GM21619 (cell line): ENCODE measurements around the gene NHLRC2.
A peak's percentile ranks its signal among the peaks of the same experiment; 100 is the strongest.
"Not testable (repeated sequence)": the region's sequence is repeated elsewhere in the genome, so short reads cannot be mapped to it uniquely, and the experiment has no call there.

Source experiments
- ATAC-seq: cut with Tn5 transposase; IDR thresholded peaks from one replicate; pipeline ENCODE4 v1.9.1; 2021; ENCODE audit not compliant: unreplicated experiment

NHLRC2 gene

GRCh38 chr10:113937756-113938155 is 83.3 kb downstream of the NHLRC2 start:
- no peak for ATAC-seq

- ATAC-seq, result no peak
Measured at GRCh38 chr10:113939212-113939860, 84.9 kb downstream of the NHLRC2 start.

GRCh38 chr10:113941140-113941539 is 86.7 kb downstream of the NHLRC2 start:
- ATAC-seq, result no peak

- not testable (repeated sequence) for ATAC-seq
Measured at GRCh38 chr10:113943196-113943595, 88.7 kb downstream of the NHLRC2 start.

- no peak for ATAC-seq
Measured at GRCh38 chr10:113945075-113945686, 90.7 kb downstream of the NHLRC2 start.

DNA sequence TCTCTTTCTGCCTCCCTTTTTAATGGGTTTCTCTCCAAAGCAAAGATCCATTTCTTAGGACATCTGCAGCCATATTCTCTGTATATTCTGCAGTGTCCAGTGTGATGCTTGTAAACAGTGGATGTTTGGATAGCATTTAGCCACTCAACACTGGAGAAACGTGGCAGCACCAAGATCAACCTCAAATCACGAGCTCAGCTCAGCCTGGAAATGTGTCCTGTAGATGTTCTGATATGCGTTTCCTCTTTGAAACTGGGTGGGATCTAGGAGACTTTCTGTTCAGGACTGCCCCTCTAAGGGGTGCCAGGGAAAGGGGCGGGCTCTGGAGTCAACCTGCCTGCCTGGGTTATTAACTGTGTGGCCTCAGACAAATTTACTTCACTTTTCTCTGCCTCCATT is 91.2 kb downstream of the NHLRC2 start:
- no peak for ATAC-seq

DNA sequence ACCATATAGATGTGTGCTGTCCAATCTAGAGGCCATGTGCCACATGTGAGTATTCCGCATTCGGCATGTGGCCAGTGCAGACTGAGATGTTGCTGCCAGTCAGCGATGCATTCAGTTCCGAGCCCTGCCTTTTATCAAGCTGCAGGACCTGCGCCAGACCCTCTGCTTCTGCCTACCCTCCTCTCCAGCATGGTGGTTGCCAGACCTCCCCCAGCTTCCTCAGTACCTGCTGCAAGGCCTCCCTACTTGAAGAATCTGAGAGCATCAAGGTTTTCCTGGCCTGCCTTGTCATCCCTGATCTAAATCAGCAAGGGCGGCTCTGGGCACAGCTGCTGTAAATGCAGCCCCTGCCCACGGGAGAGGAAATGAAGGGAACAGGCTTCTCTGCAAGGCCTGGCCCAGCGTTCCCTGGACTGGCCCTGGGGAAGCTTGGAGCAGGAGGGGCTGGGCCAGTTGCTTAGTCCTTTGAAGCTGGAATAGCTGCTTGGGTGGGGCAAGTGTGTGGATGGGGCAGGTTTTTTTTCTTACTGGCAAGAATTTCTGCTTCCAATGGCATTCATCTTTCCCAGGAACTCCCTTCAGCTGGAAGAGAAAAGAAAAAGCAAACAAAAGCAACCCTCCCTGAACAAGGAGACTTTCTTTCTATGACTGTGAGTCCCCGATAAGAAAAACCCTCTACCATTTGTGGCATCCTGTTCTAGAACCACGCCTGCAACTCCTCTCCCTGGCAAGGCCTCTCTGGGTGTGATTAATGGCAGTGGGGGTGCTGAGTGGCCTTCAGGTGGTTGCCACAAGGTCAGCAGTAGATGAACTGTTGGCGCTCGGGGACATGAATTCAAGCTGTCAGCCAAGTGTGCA is 93.0 kb downstream of the NHLRC2 start:
- ATAC-seq, result no peak

DNA sequence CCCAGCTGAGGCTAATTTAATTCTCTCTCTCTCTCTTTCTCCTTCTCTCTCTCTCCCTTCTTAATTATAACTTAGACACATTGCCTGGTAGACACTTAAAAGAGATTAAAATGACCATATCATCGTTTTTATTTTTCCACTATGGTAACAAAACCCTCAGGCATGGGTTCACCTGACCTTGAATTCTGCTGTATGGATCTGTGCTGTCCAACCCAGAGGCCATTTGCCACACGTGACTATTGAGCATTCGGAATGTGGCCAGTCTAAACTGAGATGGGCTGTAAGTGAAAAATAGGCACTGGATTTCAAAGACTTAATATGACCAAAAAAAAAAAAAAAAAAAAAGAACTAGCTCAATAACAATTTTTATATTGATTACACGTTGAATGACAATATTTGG is 93.6 kb downstream of the NHLRC2 start:
- no peak for ATAC-seq

- ATAC-seq, result no peak
Measured at GRCh38 chr10:113950268-113950667, 95.8 kb downstream of the NHLRC2 start.

- ATAC-seq, result no peak
Measured at GRCh38 chr10:113953505-113954272, 99.2 kb downstream of the NHLRC2 start.

DNA sequence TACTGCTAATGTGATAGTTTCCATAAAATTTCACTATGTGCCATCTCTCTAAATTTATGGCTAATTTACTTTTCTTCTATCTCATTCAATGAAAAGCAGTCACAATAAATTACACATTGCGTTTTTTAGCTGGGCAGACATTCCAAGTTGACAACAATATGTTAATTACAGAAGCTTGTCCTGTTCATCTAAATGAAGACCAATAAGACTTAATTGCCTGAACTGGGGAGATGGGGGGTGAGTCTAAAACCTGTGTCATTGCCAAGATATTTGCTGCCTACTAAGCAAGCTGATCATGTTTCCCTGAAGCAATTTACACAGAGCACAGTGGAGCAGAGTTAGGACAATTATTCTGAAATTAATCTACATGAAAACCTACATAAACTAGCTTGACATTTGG is 99.9 kb downstream of the NHLRC2 start:
- ATAC-seq, result no peak

DNA sequence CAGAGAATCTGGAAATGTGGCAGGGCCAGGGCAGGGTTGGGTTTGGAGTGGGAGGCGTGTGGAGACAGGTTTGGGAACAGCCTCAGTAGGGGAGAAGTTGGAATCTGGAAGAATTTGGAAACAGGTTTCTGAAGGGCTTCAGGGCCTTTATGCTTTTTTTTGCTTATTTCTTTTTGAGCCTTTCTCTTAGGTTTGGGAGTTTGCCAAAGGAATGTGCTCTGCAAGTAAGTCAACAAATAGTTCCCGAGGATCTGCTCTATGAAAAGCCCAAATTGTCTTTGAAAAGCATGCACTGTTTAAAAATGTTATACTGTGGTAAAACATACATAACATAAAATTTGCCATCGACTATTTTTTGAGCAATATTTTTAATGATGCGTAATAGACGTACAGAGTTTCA is 102.6 kb downstream of the NHLRC2 start:
- no peak for ATAC-seq

DNA sequence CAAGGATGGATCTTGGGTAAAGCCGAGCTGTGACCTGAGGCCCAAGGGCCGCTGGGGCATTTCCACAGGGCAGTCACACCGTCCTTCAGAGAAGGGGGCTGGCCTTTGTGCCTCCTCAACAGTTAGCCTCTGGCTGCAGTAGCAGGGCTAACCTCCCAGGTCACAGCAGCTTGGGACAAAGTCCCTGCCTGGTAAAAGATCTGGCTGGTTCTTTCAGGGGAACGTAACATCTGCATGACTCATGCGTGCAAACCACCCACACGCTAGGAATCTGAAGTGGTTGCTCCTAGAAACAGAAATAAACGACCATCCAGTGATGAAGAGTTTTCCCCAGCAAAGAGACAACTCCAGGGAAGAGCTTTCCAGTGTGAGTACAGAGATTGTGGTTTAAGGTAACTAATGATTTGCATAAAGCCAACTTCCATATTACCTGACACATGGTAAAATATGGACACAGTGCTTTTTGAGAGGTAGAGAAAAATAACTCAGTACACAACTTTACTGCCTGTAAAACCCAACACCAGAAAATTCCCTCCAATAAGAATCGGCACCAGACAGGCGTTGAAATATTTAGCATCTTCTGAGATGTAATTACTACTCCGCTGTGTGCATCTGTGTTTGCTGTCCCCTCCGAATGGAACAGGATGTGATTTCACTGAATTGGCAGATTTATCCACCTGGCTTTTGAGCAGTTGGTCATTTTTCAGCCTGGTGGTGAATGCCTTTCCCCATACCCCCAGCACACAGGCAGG is 104.3 kb downstream of the NHLRC2 start:
- no peak for ATAC-seq

DNA sequence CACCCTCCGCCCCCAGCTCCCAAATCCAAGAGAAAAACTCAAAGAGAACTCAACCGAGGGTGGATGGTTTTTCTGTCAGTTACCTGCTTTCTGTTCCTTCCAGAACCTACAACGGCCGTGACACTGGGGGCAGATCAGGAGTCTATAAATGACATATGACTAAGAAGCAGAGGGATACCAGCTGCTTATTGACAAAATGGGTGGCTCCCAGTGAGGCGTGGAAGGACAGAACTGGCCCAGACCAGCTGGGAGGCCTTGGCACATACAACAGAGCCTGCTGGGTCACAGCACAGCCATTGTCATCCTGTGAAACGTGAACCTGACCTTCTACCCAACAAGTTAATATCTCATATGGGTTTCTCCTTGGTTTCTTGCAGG is 104.9 kb downstream of the NHLRC2 start:
- ATAC-seq, result peak; percentile 55

GRCh38 chr10:113960617-113961181 is 106.2 kb downstream of the NHLRC2 start:
- ATAC-seq, result no peak

DNA sequence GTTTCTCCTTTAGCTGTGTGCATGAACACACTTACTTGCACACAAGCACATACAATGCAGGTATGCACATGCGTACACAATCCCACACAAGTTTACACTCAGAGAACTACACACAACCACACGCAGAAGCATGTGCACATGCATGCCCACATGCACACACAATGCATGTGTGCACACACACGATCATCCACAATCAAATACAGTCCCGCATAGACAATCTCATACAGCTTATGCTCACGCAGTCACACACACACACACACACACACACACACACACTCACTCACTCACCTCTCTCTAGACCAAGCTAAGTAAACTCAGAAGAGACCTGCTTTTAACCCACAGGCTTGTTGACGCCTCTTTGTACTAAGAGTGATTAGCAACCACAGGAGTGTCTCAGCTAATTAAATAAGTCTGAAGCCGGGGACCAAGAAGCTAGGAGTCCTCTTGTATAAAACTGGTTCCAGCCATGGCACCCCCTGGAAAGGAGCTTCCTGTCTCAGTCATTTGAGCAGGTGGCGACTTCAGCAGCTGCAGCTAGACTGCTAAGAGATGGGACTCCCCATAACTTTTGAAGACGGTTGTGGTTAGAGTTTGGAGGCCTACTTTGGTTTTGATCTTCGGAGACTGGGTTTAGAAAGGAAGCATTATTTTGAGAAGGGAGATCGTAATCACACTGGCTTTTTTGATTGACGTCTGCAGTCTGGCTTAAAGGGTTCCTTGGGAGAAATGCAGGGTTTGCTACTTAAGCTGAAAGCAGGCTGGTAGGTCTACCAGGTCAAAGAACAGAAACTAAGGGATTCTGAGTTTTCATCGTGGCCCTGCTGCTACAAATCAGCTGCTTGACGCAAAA is 106.9 kb downstream of the NHLRC2 start:
- ATAC-seq, result peak; percentile 67

GRCh38 chr10:113965077-113965476 is 110.6 kb downstream of the NHLRC2 start:
- ATAC-seq, result no peak

GRCh38 chr10:113965683-113966082 is 111.2 kb downstream of the NHLRC2 start:
- no peak for ATAC-seq
